ENCODE results near the gene CCL21. TPM values are rescaled to one million over a fixed set of nuclear protein-coding genes. Genes with fewer than 3 reads are reported as not detected.

The CCL21 gene
- total RNA-seq, 4 donors from 2014 or later: 0.87 to 1.9 (median 0.91) TPM; not detected in 1

DNA sequence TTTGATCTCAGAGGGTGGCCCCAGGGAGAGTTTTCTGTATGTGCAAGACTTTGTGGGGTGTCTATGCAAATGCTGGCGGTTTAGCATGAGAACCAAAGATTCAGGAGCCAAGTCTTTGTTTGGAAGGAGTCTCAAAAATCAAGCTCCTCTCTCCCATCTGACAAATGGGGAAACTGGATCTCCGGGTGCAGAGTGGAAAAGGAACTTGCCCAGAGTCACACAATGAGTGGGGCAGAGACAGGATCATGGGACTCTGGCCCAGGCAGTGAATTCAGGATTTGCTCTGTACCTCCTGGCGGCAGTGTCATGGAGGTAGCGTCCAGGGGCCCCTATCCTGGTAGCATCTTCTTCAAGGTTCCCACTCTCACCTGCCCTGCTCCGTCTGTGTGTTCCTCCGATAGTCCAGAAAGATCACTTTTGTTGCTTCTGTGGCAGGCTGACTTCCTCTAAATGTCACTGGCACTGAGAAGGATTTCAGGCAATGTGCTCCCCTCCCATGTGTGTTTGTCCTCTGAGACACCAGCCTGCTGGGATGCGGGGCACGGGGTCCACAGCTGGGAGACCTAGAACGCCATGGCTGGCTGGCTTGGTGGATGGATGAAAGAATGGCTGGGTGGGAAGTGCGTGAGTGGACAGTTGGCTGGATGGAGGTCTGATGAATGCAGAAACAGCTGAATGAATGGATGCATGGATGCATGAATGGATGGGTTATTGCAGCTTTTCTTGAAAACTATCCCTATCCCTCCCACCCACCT, 22.5 kb downstream of the CCL21 start:
- Histone ChIP-seq H3K27me3 (no peaks in the 10 kb centered on the region), H3K4me1 (no peaks in the 10 kb centered on the region), H3K27ac (no peak overlapping the region), H3K9me3 (no peaks in the 10 kb centered on the region), H3K36me3 (no peaks in the 10 kb centered on the region), H3K4me3 (no peak overlapping the region)
- no peak for DNase-seq
- no peak for ATAC-seq
- intact Hi-C loops (cut with DNase I; ENCODE audit: low total_unique reads): no loop called here
- no peak for TF ChIP-seq POLR2A (IDR thresholded peaks at IDR 0.05)
- in situ Hi-C loops (cut with MboI; ENCODE audit: low sequenced_read_pairs in 4 of 4): no loop called here

DNA sequence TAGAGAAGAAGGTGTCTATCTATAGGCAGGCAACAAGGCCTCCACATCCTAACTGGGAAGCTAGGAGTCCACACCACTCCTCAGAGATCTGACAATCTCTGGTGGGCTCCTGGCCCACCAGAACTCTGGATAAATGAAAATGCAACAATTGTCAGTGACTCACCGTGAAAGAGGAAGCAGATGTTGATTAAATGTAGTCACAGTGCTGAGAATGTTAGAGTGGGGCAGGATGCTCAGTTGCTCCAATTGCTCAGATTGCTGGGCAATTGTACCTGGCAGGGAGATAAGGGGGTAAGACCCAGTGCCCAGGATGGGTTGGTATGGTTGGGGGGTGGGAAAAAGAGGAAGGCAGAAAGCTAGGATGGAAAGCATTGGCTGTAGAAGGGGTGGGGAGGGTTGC, 23.2 kb downstream of the CCL21 start:
- H3K4me1 ChIP-seq: no peaks in the 10 kb centered on the region
- H3K27ac ChIP-seq: no peak overlapping the region
- H3K36me3 ChIP-seq: no peaks in the 10 kb centered on the region
- no peaks in the 10 kb centered on the region for H3K9me3 ChIP-seq
- DNase-seq (no peak), ATAC-seq (no peak)
- H3K4me3 ChIP-seq: no peak overlapping the region
- in situ Hi-C loops (cut with MboI; ENCODE audit: low sequenced_read_pairs in 4 of 4) (no loop called here), intact Hi-C loops (cut with DNase I; ENCODE audit: low total_unique reads) (no loop called here)
- no peaks in the 10 kb centered on the region for H3K27me3 ChIP-seq
- TF ChIP-seq POLR2A (IDR thresholded peaks at IDR 0.05) (no peak), CTCF (IDR thresholded peaks at IDR 0.05 in 4 of 5, conservative IDR thresholded peaks at IDR 0.05 in 1 of 5) (no peak)

DNA sequence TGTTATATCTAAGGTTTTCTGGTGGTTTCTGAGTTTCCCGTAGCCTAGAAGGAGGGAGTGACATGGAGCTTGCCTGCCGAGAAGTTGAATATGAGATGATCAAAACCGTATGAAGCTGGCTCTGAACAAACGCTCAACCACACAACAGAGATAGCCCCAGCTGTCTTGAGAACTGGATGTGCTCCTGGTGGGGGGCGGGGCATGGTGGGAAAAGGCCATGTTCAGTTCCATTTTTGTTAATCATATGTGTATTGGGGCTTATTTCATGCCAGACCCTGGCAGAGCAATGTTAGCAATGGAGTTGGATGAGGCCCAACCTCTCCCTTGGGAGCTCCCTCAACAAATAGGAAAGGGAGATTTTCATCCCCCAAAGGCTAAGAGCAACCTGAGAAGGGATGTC, 23.7 kb downstream of the CCL21 start:
- intact Hi-C loops (cut with DNase I; ENCODE audit: low total_unique reads): no loop called here

DNA sequence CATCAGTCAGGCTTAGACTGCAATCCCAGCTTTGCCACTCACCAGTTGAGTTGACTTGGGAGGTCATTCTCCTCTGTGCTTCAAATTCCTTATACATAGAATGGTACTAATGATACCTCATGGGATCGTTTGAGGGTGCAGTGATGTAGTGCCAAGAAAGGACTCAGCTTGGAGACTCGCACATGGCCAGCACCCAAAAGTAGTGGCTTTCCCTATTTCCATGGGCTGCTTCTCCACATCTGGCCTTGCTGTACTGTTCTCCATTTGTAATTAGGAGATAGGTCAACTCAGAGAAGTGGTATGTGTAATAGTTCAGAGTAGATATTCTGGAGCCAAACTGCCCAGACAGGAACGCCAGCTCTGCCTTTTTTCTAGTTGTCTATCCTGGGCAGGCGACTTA, 24.3 kb downstream of the CCL21 start:
- no peak for ATAC-seq
- no peaks in the 10 kb centered on the region for H3K4me1 ChIP-seq
- H3K9me3 ChIP-seq: no peaks in the 10 kb centered on the region
- no peak overlapping the region for H3K27ac ChIP-seq
- intact Hi-C loops (cut with DNase I; ENCODE audit: low total_unique reads) (no loop called here), in situ Hi-C loops (cut with MboI; ENCODE audit: low sequenced_read_pairs in 4 of 4) (no loop called here)
- H3K36me3 ChIP-seq: no peaks in the 10 kb centered on the region
- H3K4me3 ChIP-seq: no peak overlapping the region
- no peaks in the 10 kb centered on the region for H3K27me3 ChIP-seq
- TF ChIP-seq CTCF (IDR thresholded peaks at IDR 0.05 in 4 of 5, conservative IDR thresholded peaks at IDR 0.05 in 1 of 5): no peak
- TF ChIP-seq POLR2A (IDR thresholded peaks at IDR 0.05): no peak
- DNase-seq: no peak

More for the DNA sequence above, 23.7 kb downstream of the CCL21 start:
- Histone ChIP-seq H3K27me3 (no peaks in the 10 kb centered on the region), H3K27ac (no peak overlapping the region), H3K36me3 (no peaks in the 10 kb centered on the region), H3K4me3 (no peak overlapping the region), H3K9me3 (no peaks in the 10 kb centered on the region), H3K4me1 (no peaks in the 10 kb centered on the region)
- TF ChIP-seq CTCF (IDR thresholded peaks at IDR 0.05 in 4 of 5, conservative IDR thresholded peaks at IDR 0.05 in 1 of 5) (no peak), POLR2A (IDR thresholded peaks at IDR 0.05) (no peak)
- no peak for ATAC-seq
- in situ Hi-C loops (cut with MboI; ENCODE audit: low sequenced_read_pairs in 4 of 4): no loop called here
- DNase-seq: no peak

DNA sequence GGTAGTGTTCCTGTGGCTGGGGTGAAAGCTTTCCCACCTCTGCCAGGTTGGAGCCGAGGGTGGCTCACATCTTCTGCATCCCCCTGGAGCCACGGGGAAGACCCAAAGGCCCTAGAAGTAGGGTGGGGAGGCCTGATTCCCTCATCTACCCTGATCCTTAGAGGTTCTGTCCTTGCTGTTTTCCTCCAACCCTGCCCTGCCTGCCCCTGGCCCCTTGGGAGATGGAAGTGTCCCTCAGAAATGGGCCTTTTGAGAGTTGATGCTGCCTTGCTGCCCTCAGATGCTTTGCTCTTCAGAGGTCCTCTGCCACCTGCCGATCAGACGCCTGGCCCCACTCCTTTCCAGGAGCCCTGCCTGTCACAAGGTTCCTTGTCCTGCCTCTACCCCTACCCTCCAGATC, 25.1 kb downstream of the CCL21 start:
- no peaks in the 10 kb centered on the region for H3K27me3 ChIP-seq
- no peaks in the 10 kb centered on the region for H3K36me3 ChIP-seq
- no peak for DNase-seq
- H3K27ac ChIP-seq: no peak overlapping the region
- H3K4me1 ChIP-seq: no peaks in the 10 kb centered on the region
- no peak for ATAC-seq
- intact Hi-C loops (cut with DNase I; ENCODE audit: low total_unique reads) (no loop called here), in situ Hi-C loops (cut with MboI; ENCODE audit: low sequenced_read_pairs in 4 of 4) (no loop called here)
- no peak for TF ChIP-seq CTCF (IDR thresholded peaks at IDR 0.05 in 4 of 5, conservative IDR thresholded peaks at IDR 0.05 in 1 of 5)
- TF ChIP-seq POLR2A (IDR thresholded peaks at IDR 0.05): no peak
- no peak overlapping the region for H3K4me3 ChIP-seq
- no peaks in the 10 kb centered on the region for H3K9me3 ChIP-seq
